GM23248 (cell line): Measurements from ENCODE around the gene DRAXIN. TPM values are rescaled to one million over a fixed set of nuclear protein-coding genes. Genes with fewer than 3 reads are reported as not detected.

ENCODE experiments used
- DNase-seq: peaks from one replicate; pipeline ENCODE4 v3.0.0-alpha.2; 2015
- H2AFZ ChIP-seq: fragments of 200-600 bp; sonication (generic); 2 replicates; pipeline ENCODE4 v1.6.1; 2016; ENCODE audit warnings: antibody characterized with exemption
- H3F3A ChIP-seq: fragments of 200-600 bp; sonication (generic); 2 replicates; pipeline ENCODE4 v1.6.1; 2016; ENCODE audit warnings: mild to moderate bottlenecking, antibody characterized with exemption, mixed run types; ENCODE audit not compliant: insufficient read depth
- H3K27ac ChIP-seq: fragments of 200-600 bp; sonication (generic); 2 replicates; pipeline ENCODE4 v1.5.1; 2016; ENCODE audit warnings: mild to moderate bottlenecking
- H3K27me3 ChIP-seq: fragments of 200-600 bp; sonication (generic); replicated peaks from 2 replicates; pipeline ENCODE4 v1.6.1; 2016; ENCODE audit warnings: mild to moderate bottlenecking; ENCODE audit not compliant: insufficient read depth
- H3K36me3 ChIP-seq: fragments of 200-600 bp; sonication (generic); 2 replicates; pipeline ENCODE4 v1.6.1; 2016; ENCODE audit warnings: low read depth, mild to moderate bottlenecking
- H3K4me1 ChIP-seq: fragments of 200-600 bp; sonication (generic); 2 replicates; pipeline ENCODE4 v1.6.1; 2016; ENCODE audit warnings: mild to moderate bottlenecking; ENCODE audit not compliant: insufficient read depth
- H3K4me2 ChIP-seq: fragments of 200-600 bp; sonication (generic); one replicate; pipeline ENCODE4 v1.6.1; 2016; ENCODE audit warnings: mild to moderate bottlenecking; ENCODE audit not compliant: unreplicated experiment
- H3K4me3 ChIP-seq: fragments of 200-600 bp; sonication (generic); 2 replicates; pipeline ENCODE4 v1.5.1; 2016; ENCODE audit warnings: mild to moderate bottlenecking
- H3K79me2 ChIP-seq: fragments of 200-600 bp; sonication (generic); 2 replicates; pipeline ENCODE4 v1.6.1; 2016; ENCODE audit warnings: mild to moderate bottlenecking; ENCODE audit not compliant: insufficient read depth
- H3K9ac ChIP-seq: fragments of 200-600 bp; sonication (generic); 2 replicates; pipeline ENCODE4 v1.6.1; 2016; ENCODE audit warnings: mild to moderate bottlenecking
- H3K9me2 ChIP-seq: fragments of 200-600 bp; sonication (generic); 2 replicates; pipeline ENCODE4 v1.6.1; 2016; ENCODE audit warnings: mixed run types, mild to moderate bottlenecking, moderate library complexity; ENCODE audit not compliant: insufficient read depth
- H3K9me3 ChIP-seq: fragments of 200-600 bp; sonication (generic); one replicate; pipeline ENCODE4 v1.6.1; 2017; ENCODE audit warnings: low read depth
- H4K20me1 ChIP-seq: fragments of 200-600 bp; sonication (generic); 2 replicates; pipeline ENCODE4 v1.6.0; 2016; ENCODE audit not compliant: insufficient read depth
- EZH2 ChIP-seq: fragments of 200-600 bp; sonication (generic); IDR thresholded peaks from 2 replicates; pipeline ENCODE4 v1.6.1; 2018; ENCODE audit warnings: antibody characterized with exemption, mild to moderate bottlenecking; ENCODE audit not compliant: insufficient read depth, poor library complexity, severe bottlenecking
- EZH2phosphoT487 ChIP-seq: fragments of 200-600 bp; sonication (generic); IDR thresholded peaks from 2 replicates; pipeline ENCODE4 v1.6.1; 2018; ENCODE audit warnings: antibody characterized with exemption, moderate library complexity, mild to moderate bottlenecking, low read depth; ENCODE audit not compliant: insufficient read depth
- WGBS, 2 experiments: methylation state at CpG; one replicate each; pipeline ENCODE4 v1.1.6; 2015 to 2017; ENCODE audit warnings: low lambda C conversion rate in 2 of 2, low coverage in 1 of 2; ENCODE audit errors: missing lambda C conversion rate in 2 of 2; 5-methylcytosine and 5-hydroxymethylcytosine counted together
- in situ Hi-C: fragments of 300-500 bp; cut with MboI; formaldehyde crosslinking; loops from 2 replicates; pipeline ENCODE4 v1.15.0; 2020
- polyA plus RNA-seq: library from polyadenylated mRNA; unstranded; fragments of >200 nt; fragmentation: Nextera tagmentation; extraction: Ambion mirVana; gene quantifications from 2 replicates; pipeline ENCODE4 v1.2.1, GENCODE V29; 2016
- total RNA-seq: library from RNA; depleted of rRNA; stranded (reverse); fragments of >200 nt; shearing (Covaris generic); gene quantifications from 2 replicates; pipeline ENCODE4 v1.2.3, GENCODE V29; 2014

The DRAXIN gene
- total and polyA plus RNA-seq, 2 experiments from 2014 or later = 0.06 to 0.11 TPM

- H3K27me3 ChIP-seq = no peaks in the 10 kb centered on the region
- 0 out of 2 replicates have a peak, but pooled peaks cover 6% of the 10 kb centered on the region for H3K4me1 ChIP-seq
- no peak overlapping the region for H3K9ac ChIP-seq
- no peaks in the 10 kb centered on the region for H4K20me1 ChIP-seq
- TF ChIP-seq EZH2 (no peak), EZH2phosphoT487 (no peak)
- H3K36me3 ChIP-seq = no peaks in the 10 kb centered on the region
- no peak overlapping the region for H3K4me2 ChIP-seq
- H2AFZ ChIP-seq = no peak overlapping the region
- H3K79me2 ChIP-seq = peaks cover 11% of the 10 kb centered on the region; the same call in 1 of the 2 replicates
- peaks cover 7% of the 10 kb centered on the region; the same call in 1 of the 2 replicates for H3F3A ChIP-seq
- in situ Hi-C loops = no loop called here
- no peaks in the 10 kb centered on the region for H3K9me2 ChIP-seq
- DNase-seq = no peak
- no peak overlapping the region for H3K4me3 ChIP-seq
- H3K27ac ChIP-seq = no peak overlapping the region
- 39 to 41% methylated on average over 7 of the region's 7 CpGs for WGBS, 2 experiments
- H3K9me3 ChIP-seq = no peaks in the 10 kb centered on the region
Measured at GRCh38 chr1:11684070-11684469, 7.4 kb upstream of the DRAXIN start.

- 83% methylated on average over 7 of the region's 7 CpGs for WGBS, 2 experiments
- Histone ChIP-seq H3F3A (peaks cover 7% of the 10 kb centered on the region; the same call in 1 of the 2 replicates), H3K27me3 (peaks cover 10% of the 10 kb centered on the region), H3K4me3 (no peak overlapping the region), H3K27ac (no peak overlapping the region), H3K9me3 (no peaks in the 10 kb centered on the region), H3K4me1 (0 out of 2 replicates have a peak, but pooled peaks cover 6% of the 10 kb centered on the region), H4K20me1 (no peaks in the 10 kb centered on the region), H3K4me2 (no peak overlapping the region), H3K36me3 (no peaks in the 10 kb centered on the region), H3K79me2 (peaks cover 3% of the 10 kb centered on the region; the same call in 1 of the 2 replicates), H3K9me2 (no peaks in the 10 kb centered on the region), H2AFZ (no peak overlapping the region), H3K9ac (no peak overlapping the region)
- in situ Hi-C loops = no loop called here
- no peak for DNase-seq
- TF ChIP-seq EZH2phosphoT487 (no peak), EZH2 (no peak)
Measured at GRCh38 chr1:11685210-11685752, 6.2 kb upstream of the DRAXIN start.

- peaks cover 11% of the 10 kb centered on the region for H3K4me1 ChIP-seq
- no peaks in the 10 kb centered on the region for H3K36me3 ChIP-seq
- no peaks in the 10 kb centered on the region for H4K20me1 ChIP-seq
- 91 to 92% methylated on average over 2 to 4 of the region's 4 CpGs for WGBS, 2 experiments
- no peak for DNase-seq
- no peaks in the 10 kb centered on the region for H3K9me3 ChIP-seq
- no peaks in the 10 kb centered on the region for H3K79me2 ChIP-seq
- H3K9ac ChIP-seq = no peak overlapping the region
- no peaks in the 10 kb centered on the region for H3K9me2 ChIP-seq
- TF ChIP-seq EZH2phosphoT487 = no peak
- in situ Hi-C loops = no loop called here
- H3K27me3 ChIP-seq = peaks cover 23% of the 10 kb centered on the region
- H3K4me2 ChIP-seq = no peak overlapping the region
- no peak overlapping the region for H3K4me3 ChIP-seq
- H2AFZ ChIP-seq = no peak overlapping the region
- H3F3A ChIP-seq = no peaks in the 10 kb centered on the region
- H3K27ac ChIP-seq = no peak overlapping the region
Measured at GRCh38 chr1:11688506-11688905, 3.0 kb upstream of the DRAXIN start.

- H2AFZ ChIP-seq = no peak overlapping the region
- H3K27me3 ChIP-seq = peaks cover 23% of the 10 kb centered on the region
- in situ Hi-C loops = no loop called here
- H3K9me2 ChIP-seq = no peaks in the 10 kb centered on the region
- H3K9me3 ChIP-seq = no peaks in the 10 kb centered on the region
- TF ChIP-seq EZH2 (peak; percentile 76), EZH2phosphoT487 (no peak)
- H3K36me3 ChIP-seq = no peaks in the 10 kb centered on the region
- H3K4me3 ChIP-seq = peak overlapping the region; percentile 38; the same call in 1 of the 2 replicates
- H3F3A ChIP-seq = no peaks in the 10 kb centered on the region
- H3K4me2 ChIP-seq = peak overlapping the region; percentile 49
- no peak overlapping the region for H3K9ac ChIP-seq
- no peak overlapping the region for H3K27ac ChIP-seq
- no peak for DNase-seq
- H3K79me2 ChIP-seq = no peaks in the 10 kb centered on the region
- 17 to 20% methylated on average over 38 to 62 of the region's 64 CpGs for WGBS, 2 experiments
- no peaks in the 10 kb centered on the region for H4K20me1 ChIP-seq
- H3K4me1 ChIP-seq = peaks cover 13% of the 10 kb centered on the region
Measured at GRCh38 chr1:11690397-11691301, 861 bp upstream of the DRAXIN start.
